Astrocyte of the hippocampus (primary cell): ENCODE results near the gene DLG4.
A peak's percentile ranks its signal among the peaks of the same experiment; 100 is the strongest.

Experiments
- DNase-seq: peaks from one replicate; pipeline ENCODE4 v3.0.0; 2011; ENCODE audit warnings: low read depth, low spot score

Gene DLG4

GRCh38 chr17:7229504-7229903, 9.9 kb upstream of the DLG4 start:
- no peak for DNase-seq

GRCh38 chr17:7228920-7229319, 9.3 kb upstream of the DLG4 start:
- DNase-seq, result no peak

DNA sequence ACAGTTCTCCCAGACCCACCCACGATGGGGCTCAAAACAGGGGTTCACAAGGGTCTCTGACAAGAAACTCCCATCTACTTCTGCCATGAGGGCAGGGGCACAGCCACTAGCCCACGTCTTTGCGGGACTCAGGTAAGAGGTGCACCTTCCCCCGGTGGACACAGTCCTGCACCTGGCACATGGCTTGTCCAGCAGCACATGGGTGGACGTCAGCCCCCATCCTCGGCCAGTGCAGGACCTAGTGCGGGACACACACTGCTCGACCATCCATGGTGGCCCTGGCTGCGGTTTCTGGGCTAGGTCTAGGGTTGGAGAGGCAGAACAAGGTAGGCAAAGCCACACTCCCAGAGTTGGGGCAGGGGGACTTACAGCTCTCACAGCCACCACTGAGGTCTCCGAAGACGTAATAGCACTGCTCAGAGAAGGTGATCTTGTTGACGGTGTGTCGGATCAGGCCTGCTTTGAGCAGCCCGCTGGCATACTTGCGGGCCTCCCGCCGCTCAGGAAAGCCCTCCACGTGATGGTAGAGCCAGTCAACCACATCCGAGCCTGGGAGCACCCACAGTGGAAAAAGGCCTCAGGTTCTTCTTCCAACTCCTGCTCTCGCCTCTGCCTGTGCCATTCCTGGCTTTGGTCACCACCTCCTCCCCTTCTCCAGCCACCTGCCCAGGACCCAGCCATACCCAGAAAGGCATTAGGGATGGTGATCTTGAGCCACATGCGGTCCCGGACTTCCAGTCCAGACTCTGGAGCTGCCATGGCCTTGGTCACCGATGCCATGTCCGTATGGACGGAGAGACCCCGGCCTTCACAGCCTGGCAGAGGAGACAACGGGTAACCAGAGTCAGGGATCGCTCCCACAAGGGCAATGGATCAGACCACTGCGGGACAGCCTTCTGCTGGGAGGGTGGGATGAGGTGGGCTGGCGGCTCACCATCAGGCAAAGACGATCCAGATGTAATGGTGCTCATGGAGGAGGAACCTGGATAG, 7.4 kb upstream of the DLG4 start:
- no peak for DNase-seq

GRCh38 chr17:7225711-7226331, 6.2 kb upstream of the DLG4 start:
- no peak for DNase-seq

DNA sequence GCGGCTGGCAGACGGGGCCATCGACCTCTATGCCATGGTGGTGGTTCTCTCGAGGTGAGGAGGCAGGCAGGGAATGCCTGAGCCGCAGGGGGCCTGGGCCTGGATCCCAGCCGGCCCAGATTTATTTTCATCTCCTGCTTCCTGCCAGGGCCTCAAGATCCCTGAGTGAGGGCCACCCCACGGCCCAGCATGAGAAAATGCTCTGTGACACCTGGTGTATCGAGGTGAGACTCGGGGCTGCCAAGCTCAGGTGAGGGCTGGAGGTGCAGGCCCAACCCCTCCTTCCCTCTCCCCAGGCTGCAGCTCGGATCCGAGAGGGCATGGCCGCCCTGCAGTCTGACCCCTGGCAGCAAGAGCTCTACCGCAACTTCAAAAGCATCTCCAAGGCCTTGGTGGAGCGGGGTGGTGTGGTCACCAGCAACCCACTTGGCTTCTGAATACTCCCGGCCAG, 5.0 kb upstream of the DLG4 start:
- DNase-seq, result no peak

DNA sequence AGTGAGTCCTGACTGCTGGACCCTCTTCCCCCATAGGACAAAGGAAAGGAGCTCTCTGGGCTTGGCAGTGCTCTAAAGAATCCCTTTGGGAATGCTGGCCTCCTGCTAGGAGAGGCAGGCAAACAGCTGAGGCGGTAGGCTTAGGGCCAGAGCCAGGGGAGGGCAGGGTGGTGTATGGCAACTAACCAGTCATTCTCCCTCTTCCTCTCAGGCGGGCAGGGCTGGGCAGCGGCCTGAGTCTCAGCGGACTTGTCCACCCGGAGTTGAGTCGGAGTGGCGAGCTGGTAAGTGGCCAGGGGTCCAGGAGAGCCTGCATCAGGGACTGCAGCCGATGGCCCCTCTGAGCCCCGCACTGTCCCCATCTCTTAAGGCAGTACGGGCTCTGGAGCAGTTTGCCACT, 4.5 kb upstream of the DLG4 start:
- peak; percentile 50 for DNase-seq

- DNase-seq, result no peak
Observed at GRCh38 chr17:7223375-7223774, 3.7 kb upstream of the DLG4 start.

DNA sequence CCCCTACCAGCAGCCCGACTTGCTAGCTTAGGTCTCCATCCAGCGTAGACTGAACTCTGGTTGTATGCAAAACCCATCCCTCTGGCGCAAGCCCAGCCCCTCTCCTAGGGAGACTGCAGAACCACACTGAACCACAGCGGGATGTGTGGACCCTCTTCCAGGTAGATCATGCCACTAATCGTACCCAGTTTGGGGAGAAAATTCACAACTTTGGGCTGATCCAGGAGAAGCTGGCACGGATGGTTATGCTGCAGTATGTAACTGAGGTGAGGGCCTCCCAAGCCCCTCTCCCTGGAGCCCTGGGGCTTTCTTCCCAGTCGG, 3.3 kb upstream of the DLG4 start:
- no peak for DNase-seq

DNA sequence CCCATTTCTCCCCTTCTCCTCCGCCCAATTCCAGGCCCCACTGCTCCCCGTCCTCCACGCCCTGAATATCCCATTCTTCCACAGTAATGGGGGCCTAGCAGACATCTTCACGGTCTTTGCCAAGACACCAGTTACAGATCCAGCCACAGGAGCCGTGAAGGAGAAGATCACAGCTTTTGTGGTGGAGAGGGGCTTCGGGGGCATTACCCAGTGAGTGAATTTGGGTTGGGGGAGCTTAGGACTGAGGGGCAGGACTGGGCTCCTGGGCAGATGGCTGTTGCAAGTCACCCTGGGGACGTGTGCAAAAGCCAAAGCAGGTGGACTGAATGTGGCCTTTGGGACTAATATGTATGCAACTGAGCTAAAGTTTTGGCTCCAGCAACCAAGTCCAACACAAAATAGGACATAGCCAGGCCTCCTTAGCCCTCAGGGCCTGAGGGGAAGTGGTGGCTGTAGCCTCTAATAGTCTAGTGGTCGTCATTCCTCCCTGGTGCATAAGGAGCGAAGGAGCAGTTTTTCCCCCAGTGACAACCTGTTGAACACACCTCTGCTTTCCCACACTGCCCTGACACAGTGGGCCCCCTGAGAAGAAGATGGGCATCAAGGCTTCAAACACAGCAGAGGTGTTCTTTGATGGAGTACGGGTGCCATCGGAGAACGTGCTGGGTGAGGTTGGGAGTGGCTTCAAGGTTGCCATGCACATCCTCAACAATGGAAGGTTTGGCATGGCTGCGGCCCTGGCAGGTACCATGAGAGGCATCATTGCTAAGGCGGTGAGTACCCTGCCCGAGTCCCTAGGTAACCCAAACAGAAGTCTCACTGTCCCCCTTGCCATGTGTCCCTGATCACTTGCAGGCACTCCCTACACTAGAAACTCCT, 2.7 kb upstream of the DLG4 start:
- no peak for DNase-seq

DNA sequence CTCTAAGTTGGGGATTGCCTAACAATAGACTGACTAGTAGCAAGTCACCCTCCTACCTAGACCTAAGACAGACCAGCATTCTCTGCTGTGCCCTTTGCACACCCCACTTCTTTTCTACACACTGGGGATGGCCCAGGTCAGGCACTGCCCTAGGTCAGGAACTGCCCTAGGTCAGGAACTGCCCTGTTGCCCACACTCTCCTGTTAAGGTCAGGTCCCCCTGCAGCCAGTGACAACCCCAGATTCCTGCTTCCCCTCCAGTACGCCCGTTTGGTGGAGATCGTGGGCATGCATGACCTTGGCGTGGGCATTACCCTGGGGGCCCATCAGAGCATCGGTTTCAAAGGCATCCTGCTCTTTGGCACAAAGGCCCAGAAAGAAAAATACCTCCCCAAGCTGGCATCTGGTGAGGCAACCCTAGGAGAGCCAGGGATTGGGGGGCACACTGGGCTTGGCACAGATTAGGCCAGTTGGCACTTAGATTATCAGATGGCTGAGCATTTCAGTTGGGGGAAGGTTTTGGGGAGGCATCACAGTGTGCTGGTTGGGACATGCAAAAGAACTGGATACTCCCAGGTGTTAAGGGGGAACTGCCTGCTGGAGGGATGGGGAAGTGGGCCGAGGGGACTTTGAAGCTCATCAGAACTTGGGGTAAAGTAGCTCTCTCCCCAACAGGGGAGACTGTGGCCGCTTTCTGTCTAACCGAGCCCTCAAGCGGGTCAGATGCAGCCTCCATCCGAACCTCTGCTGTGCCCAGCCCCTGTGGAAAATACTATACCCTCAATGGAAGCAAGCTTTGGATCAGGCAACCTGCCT, 1.8 kb upstream of the DLG4 start:
- no peak for DNase-seq

- peak; percentile 80 for DNase-seq
Observed at GRCh38 chr17:7220593-7221277, 1.1 kb upstream of the DLG4 start.

DNA sequence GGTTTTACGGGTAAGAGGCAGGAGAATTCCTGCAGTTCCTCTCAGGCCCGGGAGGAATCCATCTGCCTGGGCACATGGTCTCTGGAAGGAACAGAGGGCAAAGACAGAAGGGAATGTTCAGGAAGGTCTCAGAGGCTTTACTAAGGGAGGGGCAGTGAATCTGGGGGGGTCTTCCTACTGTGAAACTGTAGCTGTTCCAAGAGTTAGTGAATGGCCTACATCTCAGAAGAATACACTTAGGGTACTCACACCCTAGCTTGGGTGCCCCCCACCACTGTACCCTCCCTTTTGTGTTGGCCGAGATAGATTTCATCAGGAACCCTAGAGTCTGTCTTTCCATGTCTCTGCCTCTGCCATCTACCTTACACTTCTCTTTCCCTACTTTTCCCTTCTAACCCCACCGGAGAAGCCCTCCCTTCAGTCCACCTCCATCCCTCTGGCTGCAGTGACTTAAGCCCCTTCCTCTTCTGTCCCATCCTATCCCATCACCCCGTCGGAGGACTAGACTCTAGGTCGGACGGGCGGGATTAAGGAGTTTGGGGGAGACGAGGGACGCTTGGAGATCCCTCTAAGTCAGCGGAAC, 316 bp downstream of the DLG4 start:
- no peak for DNase-seq

- DNase-seq, result no peak
Observed at GRCh38 chr17:7218758-7219157, 878 bp downstream of the DLG4 start.

DNA sequence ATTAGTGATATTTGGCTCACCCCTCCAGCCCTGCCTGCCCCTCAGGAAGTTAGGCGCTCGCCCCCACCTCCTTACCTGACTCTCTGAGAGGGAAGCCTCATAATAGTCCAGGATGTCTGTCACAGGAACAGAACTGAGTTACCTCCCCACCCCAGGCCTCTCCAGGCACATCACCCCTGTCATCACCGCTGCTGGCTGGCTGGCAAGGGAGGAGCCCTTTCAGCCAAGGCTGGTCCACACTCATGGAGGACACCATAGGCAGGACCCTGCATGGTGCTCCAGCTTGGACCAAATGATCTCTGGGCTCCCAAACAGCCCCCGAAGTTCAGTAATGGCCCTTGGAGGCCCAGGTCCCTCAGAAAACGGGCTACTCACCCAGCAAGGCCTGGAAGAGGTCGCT, 1.5 kb downstream of the DLG4 start:
- no peak for DNase-seq

- DNase-seq, result peak; percentile 87
Observed at GRCh38 chr17:7217113-7217987, 2.3 kb downstream of the DLG4 start.

- DNase-seq, result no peak
Observed at GRCh38 chr17:7216242-7217112, 3.2 kb downstream of the DLG4 start.

- peak; percentile 51 for DNase-seq
Observed at GRCh38 chr17:7215652-7216180, 3.9 kb downstream of the DLG4 start.

DNA sequence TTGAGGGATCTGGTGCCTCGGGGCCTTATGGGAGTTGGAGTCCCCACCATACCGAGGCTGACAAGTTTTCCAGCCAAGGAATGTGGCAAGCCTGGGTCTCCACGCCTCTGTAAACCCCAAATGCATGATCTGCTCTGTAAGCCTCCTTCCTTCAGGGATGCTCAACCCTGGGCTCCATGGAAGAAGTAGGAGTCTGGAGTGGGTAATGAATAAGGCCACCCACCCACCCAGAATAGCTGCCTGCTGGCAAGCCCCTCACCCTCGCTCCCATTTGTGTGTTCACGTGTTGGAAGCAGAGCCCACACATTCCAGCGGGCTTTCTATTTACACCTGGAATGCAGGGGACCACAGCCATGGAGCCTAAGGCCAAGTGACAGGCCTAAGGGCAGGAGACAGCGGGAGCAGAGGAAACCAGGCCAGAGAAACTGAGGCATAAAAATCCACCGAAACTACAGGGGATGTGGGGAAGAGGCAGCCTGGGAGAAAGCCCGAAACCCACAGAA, 4.4 kb downstream of the DLG4 start:
- no peak for DNase-seq
